ENCODE data around the gene SLC29A4.

Gene SLC29A4

DNA sequence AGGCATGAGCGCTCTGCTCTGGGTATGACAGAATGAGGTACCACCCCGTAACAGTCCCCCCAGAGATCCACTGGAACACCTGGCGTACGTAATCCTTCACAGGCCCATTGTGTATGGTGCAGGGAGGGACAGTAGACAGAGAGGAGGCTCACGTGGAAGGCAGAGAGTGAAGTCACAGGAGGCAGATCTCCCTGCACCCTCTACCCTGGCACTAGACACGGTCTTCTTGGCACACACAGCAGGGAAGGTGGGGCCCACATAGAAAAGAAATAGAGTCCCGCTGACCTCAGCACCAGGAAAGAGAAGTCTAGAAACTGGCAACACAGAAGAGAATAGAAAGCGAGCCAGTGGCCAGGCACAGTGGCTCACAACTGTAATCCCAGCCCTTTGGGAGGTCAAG is 51.9 kb downstream of the SLC29A4 start:
- no peaks in the 10 kb centered on the region for H3K9me3 ChIP-seq
- no peaks in the 10 kb centered on the region for H3K27me3 ChIP-seq (ENCODE audit: low read depth)
- no peak for DNase-seq (ENCODE audit: low spot score in 2 of 2)
- in situ Hi-C loops (cut with MboI; ENCODE audit: low sequenced_read_pairs) = no loop called here
- H3K4me1 ChIP-seq = no peaks in the 10 kb centered on the region
- H3K36me3 ChIP-seq (replicated peaks) = peaks cover 23% of the 10 kb centered on the region
- H3K4me3 ChIP-seq = no peak overlapping the region

DNA sequence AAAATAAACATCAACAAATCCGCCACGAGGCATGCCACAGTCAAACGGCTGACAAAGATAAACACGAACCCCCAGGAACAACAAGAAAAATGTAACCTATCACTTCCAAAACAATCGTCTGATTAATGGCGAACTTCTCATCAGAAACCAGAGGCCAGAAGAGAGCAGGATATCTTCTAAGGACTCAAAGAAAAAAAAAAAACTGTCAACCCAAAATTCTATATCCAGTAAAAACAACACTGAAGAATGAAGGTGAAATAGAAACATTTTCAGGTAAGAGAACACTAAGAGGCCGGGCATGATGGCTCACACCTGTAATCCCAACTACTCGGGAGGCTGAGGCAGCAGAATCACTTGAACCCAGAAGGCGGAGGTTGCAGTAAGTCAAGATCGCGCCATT is 54.3 kb downstream of the SLC29A4 start:
- H3K36me3 ChIP-seq (replicated peaks) = peaks cover 18% of the 10 kb centered on the region
- in situ Hi-C loops (cut with MboI; ENCODE audit: low sequenced_read_pairs) = no loop called here
- no peak for DNase-seq (ENCODE audit: low spot score in 2 of 2)
- H3K27me3 ChIP-seq (ENCODE audit: low read depth) = no peaks in the 10 kb centered on the region
- H3K4me1 ChIP-seq = no peaks in the 10 kb centered on the region
- H3K4me3 ChIP-seq = no peak overlapping the region
- no peaks in the 10 kb centered on the region for H3K9me3 ChIP-seq

- Histone ChIP-seq H3K4me3 (no peak overlapping the region), H3K9me3 (no peaks in the 10 kb centered on the region), H3K27me3 (ENCODE audit: low read depth) (no peaks in the 10 kb centered on the region), H3K36me3 (replicated peaks) (peaks cover 41% of the 10 kb centered on the region), H3K4me1 (no peaks in the 10 kb centered on the region)
- DNase-seq (ENCODE audit: low spot score in 2 of 2) = no peak
- in situ Hi-C loops (cut with MboI; ENCODE audit: low sequenced_read_pairs) = no loop called here
Measured at GRCh38 chr7:5339955-5340354, 57.2 kb downstream of the SLC29A4 start.

GRCh38 chr7:5342631-5343030 is 59.9 kb downstream of the SLC29A4 start:
- Histone ChIP-seq H3K36me3 (replicated peaks) (peaks cover 38% of the 10 kb centered on the region), H3K4me1 (no peaks in the 10 kb centered on the region), H3K27me3 (ENCODE audit: low read depth) (no peaks in the 10 kb centered on the region), H3K9me3 (no peaks in the 10 kb centered on the region), H3K4me3 (no peak overlapping the region)
- in situ Hi-C loops (cut with MboI; ENCODE audit: low sequenced_read_pairs) = no loop called here
- no peak for DNase-seq (ENCODE audit: low spot score in 2 of 2)

GRCh38 chr7:5343884-5344283 is 61.1 kb downstream of the SLC29A4 start:
- no peaks in the 10 kb centered on the region for H3K4me1 ChIP-seq
- peaks cover 40% of the 10 kb centered on the region for H3K36me3 ChIP-seq (replicated peaks)
- H3K27me3 ChIP-seq (ENCODE audit: low read depth) = no peaks in the 10 kb centered on the region
- in situ Hi-C loops (cut with MboI; ENCODE audit: low sequenced_read_pairs) = no loop called here
- no peak overlapping the region for H3K4me3 ChIP-seq
- H3K9me3 ChIP-seq = no peaks in the 10 kb centered on the region
- DNase-seq (ENCODE audit: low spot score in 2 of 2) = no peak

- no peaks in the 10 kb centered on the region for H3K27me3 ChIP-seq (ENCODE audit: low read depth)
- in situ Hi-C loops (cut with MboI; ENCODE audit: low sequenced_read_pairs) = no loop called here
- no peak for DNase-seq (ENCODE audit: low spot score in 2 of 2)
- H3K36me3 ChIP-seq (replicated peaks) = peaks cover 40% of the 10 kb centered on the region
- no peaks in the 10 kb centered on the region for H3K4me1 ChIP-seq
- H3K9me3 ChIP-seq = no peaks in the 10 kb centered on the region
- H3K4me3 ChIP-seq = no peak overlapping the region
Measured at GRCh38 chr7:5344342-5344741, 61.6 kb downstream of the SLC29A4 start.

GRCh38 chr7:5345171-5345570 is 62.4 kb downstream of the SLC29A4 start:
- Histone ChIP-seq H3K27me3 (ENCODE audit: low read depth) (no peaks in the 10 kb centered on the region), H3K4me1 (no peaks in the 10 kb centered on the region), H3K36me3 (replicated peaks) (peaks cover 36% of the 10 kb centered on the region), H3K9me3 (no peaks in the 10 kb centered on the region), H3K4me3 (no peak overlapping the region)
- in situ Hi-C loops (cut with MboI; ENCODE audit: low sequenced_read_pairs) = no loop called here
- DNase-seq (ENCODE audit: low spot score in 2 of 2) = no peak

DNA sequence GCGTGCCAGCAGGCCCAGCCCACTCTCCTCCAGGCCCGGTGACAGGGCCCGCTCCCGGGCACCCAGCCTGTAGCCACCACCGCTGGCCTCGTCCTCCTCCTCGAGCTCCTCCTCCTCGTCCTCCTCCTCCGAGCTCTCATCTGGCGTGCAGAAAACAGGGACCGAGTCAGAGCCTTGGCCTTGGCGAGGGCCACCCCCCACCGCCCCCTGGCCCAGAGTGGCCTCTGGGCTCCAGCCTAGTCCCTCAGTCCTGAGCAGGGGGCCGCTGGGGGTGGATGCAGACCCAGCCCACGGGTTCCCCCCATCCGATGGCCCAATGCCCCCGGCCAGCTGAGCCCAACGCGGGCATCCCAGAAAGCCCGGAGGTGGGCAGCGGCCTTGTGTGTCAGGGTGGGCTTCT is 62.9 kb downstream of the SLC29A4 start:
- Histone ChIP-seq H3K4me1 (no peaks in the 10 kb centered on the region), H3K9me3 (no peaks in the 10 kb centered on the region), H3K4me3 (no peak overlapping the region), H3K27me3 (ENCODE audit: low read depth) (no peaks in the 10 kb centered on the region), H3K36me3 (replicated peaks) (peaks cover 39% of the 10 kb centered on the region)
- in situ Hi-C loops (cut with MboI; ENCODE audit: low sequenced_read_pairs) = no loop called here
- DNase-seq (ENCODE audit: low spot score in 2 of 2) = no peak

GRCh38 chr7:5348134-5349004 is 65.6 kb downstream of the SLC29A4 start:
- Histone ChIP-seq H3K36me3 (replicated peaks) (peaks cover 39% of the 10 kb centered on the region), H3K27me3 (ENCODE audit: low read depth) (no peaks in the 10 kb centered on the region), H3K4me1 (no peaks in the 10 kb centered on the region), H3K9me3 (no peaks in the 10 kb centered on the region), H3K4me3 (no peak overlapping the region)
- no peak for DNase-seq (ENCODE audit: low spot score in 2 of 2)
- in situ Hi-C loops (cut with MboI; ENCODE audit: low sequenced_read_pairs) = no loop called here

- no peak overlapping the region for H3K4me3 ChIP-seq
- H3K36me3 ChIP-seq (replicated peaks) = peaks cover 33% of the 10 kb centered on the region
- H3K4me1 ChIP-seq = no peaks in the 10 kb centered on the region
- H3K9me3 ChIP-seq = no peaks in the 10 kb centered on the region
- no peaks in the 10 kb centered on the region for H3K27me3 ChIP-seq (ENCODE audit: low read depth)
- no peak for DNase-seq (ENCODE audit: low spot score in 2 of 2)
- in situ Hi-C loops (cut with MboI; ENCODE audit: low sequenced_read_pairs) = no loop called here
Measured at GRCh38 chr7:5349005-5349380, 66.2 kb downstream of the SLC29A4 start.

DNA sequence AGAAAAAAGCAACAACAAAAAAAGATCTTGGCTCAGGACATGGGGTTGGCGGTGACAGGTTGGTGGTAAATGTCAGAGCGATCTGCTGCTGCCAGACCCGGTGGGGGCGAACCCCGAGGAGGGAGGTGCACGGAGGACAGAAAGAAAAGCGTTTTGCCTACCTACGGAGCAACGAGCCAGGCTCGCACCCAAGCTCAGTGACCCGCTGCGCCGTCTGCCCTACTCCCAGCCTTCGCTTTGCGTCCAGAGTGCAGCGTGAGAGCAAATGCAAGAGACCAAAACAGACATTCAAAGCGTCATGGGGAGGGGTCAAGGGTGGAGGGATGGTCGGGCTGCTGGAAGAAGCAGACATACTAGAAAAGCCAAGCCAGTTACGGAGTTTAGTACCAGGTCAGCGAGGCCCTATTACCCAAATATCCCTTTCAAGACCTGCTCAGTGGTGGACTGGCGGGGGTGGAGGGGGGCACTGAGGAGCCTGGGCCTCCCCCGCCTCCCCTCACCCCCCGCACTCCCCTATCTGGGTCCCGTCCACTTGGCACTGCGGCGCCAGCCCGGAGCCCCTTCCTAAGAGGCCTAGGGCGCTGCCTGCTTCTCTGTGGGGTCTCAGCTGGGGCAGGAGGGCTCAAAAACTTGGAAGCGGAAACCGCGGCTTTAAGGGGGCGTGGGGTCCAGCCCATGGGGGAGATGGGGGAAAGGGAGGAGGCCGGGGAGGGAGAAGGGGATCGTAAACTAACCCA is 66.9 kb downstream of the SLC29A4 start:
- Histone ChIP-seq H3K27me3 (ENCODE audit: low read depth) (no peaks in the 10 kb centered on the region), H3K4me3 (no peak overlapping the region), H3K9me3 (no peaks in the 10 kb centered on the region), H3K4me1 (no peaks in the 10 kb centered on the region), H3K36me3 (replicated peaks) (peaks cover 27% of the 10 kb centered on the region)
- in situ Hi-C loops (cut with MboI; ENCODE audit: low sequenced_read_pairs) = loop anchor here (25.0 kb wide), 1 partner anchor 338 kb away; no protein-coding TSS in a partner anchor
- DNase-seq (ENCODE audit: low spot score in 2 of 2) = no peak

- Histone ChIP-seq H3K9me3 (no peaks in the 10 kb centered on the region), H3K4me3 (no peak overlapping the region), H3K36me3 (replicated peaks) (peaks cover 25% of the 10 kb centered on the region), H3K27me3 (ENCODE audit: low read depth) (no peaks in the 10 kb centered on the region), H3K4me1 (no peaks in the 10 kb centered on the region)
- in situ Hi-C loops (cut with MboI; ENCODE audit: low sequenced_read_pairs) = loop anchor here (25.0 kb wide), 1 partner anchor 337 kb away; no protein-coding TSS in a partner anchor
- DNase-seq (ENCODE audit: low spot score in 2 of 2) = no peak
Measured at GRCh38 chr7:5350174-5350463, 67.4 kb downstream of the SLC29A4 start.

DNA sequence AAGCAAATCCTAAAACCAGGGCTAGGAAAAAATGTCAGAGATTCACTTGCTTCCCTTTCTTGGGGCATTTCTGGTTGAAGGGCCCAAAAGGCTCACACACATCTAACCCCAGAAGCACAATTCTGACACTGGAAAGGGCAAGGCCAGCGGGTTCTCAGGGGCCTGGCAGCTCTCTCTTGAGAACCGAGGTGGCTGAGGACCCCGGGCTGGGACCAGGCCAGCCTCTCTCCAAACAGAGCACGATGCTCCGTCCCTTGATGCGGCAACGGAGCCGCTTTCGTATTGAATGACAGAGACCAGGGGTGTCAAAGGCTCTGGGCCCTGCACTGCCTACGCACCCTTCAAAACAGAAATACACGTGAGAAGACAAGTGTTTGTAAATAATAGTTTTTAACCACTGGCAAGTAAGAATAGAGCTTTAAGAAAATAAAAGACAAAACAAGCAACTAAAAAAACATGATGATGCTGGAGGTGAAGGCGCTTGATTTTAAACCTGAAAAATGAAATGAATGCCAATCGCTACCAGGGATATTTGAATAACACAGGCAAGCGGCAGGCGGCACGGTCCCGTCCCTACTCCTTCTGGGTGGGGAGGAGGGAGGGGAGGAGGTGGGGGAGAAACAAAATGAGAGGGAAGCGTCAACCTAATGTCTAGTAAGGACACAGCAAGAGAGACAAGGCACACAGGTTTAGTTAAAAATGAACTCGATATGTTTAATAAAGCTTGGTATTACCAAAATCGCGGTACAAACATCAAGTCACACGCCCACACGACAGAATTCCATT is 68.0 kb downstream of the SLC29A4 start:
- Histone ChIP-seq H3K36me3 (replicated peaks) (peaks cover 31% of the 10 kb centered on the region), H3K4me1 (no peaks in the 10 kb centered on the region), H3K4me3 (no peak overlapping the region), H3K27me3 (ENCODE audit: low read depth) (no peaks in the 10 kb centered on the region), H3K9me3 (no peaks in the 10 kb centered on the region)
- in situ Hi-C loops (cut with MboI; ENCODE audit: low sequenced_read_pairs) = loop anchor here (25.0 kb wide), 1 partner anchor 337 kb away; no protein-coding TSS in a partner anchor
- DNase-seq (ENCODE audit: low spot score in 2 of 2) = no peak
